ENCODE measurements around the gene KCNK5. TPM values are rescaled to one million over a fixed set of nuclear protein-coding genes. Genes with fewer than 3 reads are reported as not detected.
A peak's percentile ranks its signal among the peaks of the same experiment; 100 is the strongest.

The KCNK5 gene
- total and polyA plus RNA-seq, 5 donors from 2014 or later = 0.13 to 0.86 (median 0.53) TPM; not detected in 1

- no peak overlapping the region for H3K4me3 ChIP-seq (ENCODE audit: low read depth, low read length)
- Mint-ChIP-seq H3K4me3 (no peak overlapping the region), H3K36me3 (no peaks in the 10 kb centered on the region), H3K9me3 (no peaks in the 10 kb centered on the region), H3K27ac (no peak overlapping the region), H3K4me1 (peaks cover 0 to 43% (median 11%) of the 10 kb centered on the region in 4 donors), H3K27me3 (peaks cover 20% of the 10 kb centered on the region)
- H3K4me1 ChIP-seq (ENCODE audit: control insufficient read depth, insufficient read depth, low read length, poor library complexity, severe bottlenecking) = peaks cover 17% of the 10 kb centered on the region
- ATAC-seq (ENCODE audit: low read depth in 2 of 2) (no peak), DNase-seq (no peak)
- H3K27ac ChIP-seq (ENCODE audit: insufficient read depth, low read length, poor library complexity, severe bottlenecking) = no peak overlapping the region
- peaks cover 2% of the 10 kb centered on the region for H3K27me3 ChIP-seq (ENCODE audit: control insufficient read depth, insufficient read depth, low read length)
- H3K36me3 ChIP-seq (ENCODE audit: control insufficient read depth, insufficient read depth, low read length) = no peaks in the 10 kb centered on the region
- H3K9me3 ChIP-seq (ENCODE audit: control insufficient read depth in 2 of 2, low read length in 2 of 2) = no peaks in the 10 kb centered on the region
These were observed 6.2 kb downstream of the KCNK5 start for GRCh38 chr6:39223061-39223460.

- no peaks in the 10 kb centered on the region for H3K27me3 ChIP-seq (ENCODE audit: control insufficient read depth, insufficient read depth, low read length)
- H3K4me1 ChIP-seq (ENCODE audit: control insufficient read depth, insufficient read depth, low read length, poor library complexity, severe bottlenecking) = peaks cover 10% of the 10 kb centered on the region
- no peak for ATAC-seq (ENCODE audit: low read depth in 2 of 2)
- H3K27ac ChIP-seq (ENCODE audit: insufficient read depth, low read length, poor library complexity, severe bottlenecking) = no peak overlapping the region
- Mint-ChIP-seq H3K36me3 (no peaks in the 10 kb centered on the region), H3K27me3 (peaks cover 12% of the 10 kb centered on the region), H3K27ac (no peak overlapping the region), H3K9me3 (no peaks in the 10 kb centered on the region), H3K4me1 (peaks cover 0 to 32% (median 9%) of the 10 kb centered on the region in 4 donors), H3K4me3 (no peak overlapping the region)
- no peaks in the 10 kb centered on the region for H3K36me3 ChIP-seq (ENCODE audit: control insufficient read depth, insufficient read depth, low read length)
- H3K9me3 ChIP-seq (ENCODE audit: control insufficient read depth in 2 of 2, low read length in 2 of 2) = no peaks in the 10 kb centered on the region
- H3K4me3 ChIP-seq (ENCODE audit: low read depth, low read length) = no peak overlapping the region
- DNase-seq = no peak
These were observed 7.3 kb downstream of the KCNK5 start for GRCh38 chr6:39221779-39222641.

DNA sequence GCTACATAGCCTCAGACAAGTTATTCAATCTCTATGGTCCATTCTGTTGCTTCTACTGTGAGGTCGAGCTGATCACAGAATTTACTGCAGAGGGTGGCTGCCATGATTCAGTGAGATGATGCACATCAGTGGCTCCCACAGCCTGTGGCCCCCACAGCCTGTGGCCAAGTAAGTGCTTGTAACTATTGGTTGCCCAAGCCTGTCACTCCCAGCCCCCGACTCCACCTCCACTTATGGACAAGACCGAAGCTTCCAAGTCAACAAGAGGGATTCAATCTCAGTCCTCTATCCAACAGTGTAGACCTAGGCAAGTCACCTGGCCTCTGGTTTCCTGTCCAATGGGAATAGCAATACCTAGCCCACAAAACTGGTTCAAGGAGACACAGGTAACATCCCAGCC, 8.2 kb downstream of the KCNK5 start:
- Histone ChIP-seq H3K9me3 (ENCODE audit: control insufficient read depth in 2 of 2, low read length in 2 of 2) (no peaks in the 10 kb centered on the region), H3K27ac (ENCODE audit: insufficient read depth, low read length, poor library complexity, severe bottlenecking) (no peak overlapping the region), H3K36me3 (ENCODE audit: control insufficient read depth, insufficient read depth, low read length) (no peaks in the 10 kb centered on the region), H3K4me3 (ENCODE audit: low read depth, low read length) (no peak overlapping the region), H3K4me1 (ENCODE audit: control insufficient read depth, insufficient read depth, low read length, poor library complexity, severe bottlenecking) (peaks cover 3% of the 10 kb centered on the region), H3K27me3 (ENCODE audit: control insufficient read depth, insufficient read depth, low read length) (no peaks in the 10 kb centered on the region)
- Mint-ChIP-seq H3K27me3 (peaks cover 4% of the 10 kb centered on the region), H3K4me3 (no peak overlapping the region), H3K27ac (no peak overlapping the region), H3K9me3 (no peaks in the 10 kb centered on the region), H3K4me1 (peaks cover 0 to 23% (median 7%) of the 10 kb centered on the region in 4 donors), H3K36me3 (no peaks in the 10 kb centered on the region)
- ATAC-seq (ENCODE audit: low read depth in 2 of 2) (no peak), DNase-seq (no peak)

GRCh38 chr6:39218868-39219567, 10.3 kb downstream of the KCNK5 start:
- no peaks in the 10 kb centered on the region for H3K9me3 Mint-ChIP-seq
- Histone ChIP-seq H3K27me3 (ENCODE audit: control insufficient read depth, insufficient read depth, low read length) (no peaks in the 10 kb centered on the region), H3K4me3 (ENCODE audit: low read depth, low read length) (no peak overlapping the region), H3K4me1 (ENCODE audit: control insufficient read depth, insufficient read depth, low read length, poor library complexity, severe bottlenecking) (no peaks in the 10 kb centered on the region), H3K27ac (ENCODE audit: insufficient read depth, low read length, poor library complexity, severe bottlenecking) (no peak overlapping the region), H3K9me3 (ENCODE audit: control insufficient read depth in 2 of 2, low read length in 2 of 2) (no peaks in the 10 kb centered on the region), H3K36me3 (ENCODE audit: control insufficient read depth, insufficient read depth, low read length) (no peaks in the 10 kb centered on the region)
- H3K27ac Mint-ChIP-seq = peak overlapping the region in 2 of 3 donors; percentile 40 to 42
- H3K27me3 Mint-ChIP-seq = no peaks in the 10 kb centered on the region
- ATAC-seq (ENCODE audit: low read depth in 2 of 2) (no peak), DNase-seq (peak in 1 of 3 donors; percentile 44)
- no peaks in the 10 kb centered on the region for H3K36me3 Mint-ChIP-seq
- H3K4me3 Mint-ChIP-seq = no peak overlapping the region
- H3K4me1 Mint-ChIP-seq = peaks cover 0 to 12% (median 0%) of the 10 kb centered on the region in 4 donors

- H3K27ac ChIP-seq (ENCODE audit: insufficient read depth, low read length, poor library complexity, severe bottlenecking) = no peak overlapping the region
- H3K4me3 ChIP-seq (ENCODE audit: low read depth, low read length) = no peak overlapping the region
- DNase-seq (no peak), ATAC-seq (ENCODE audit: low read depth in 2 of 2) (no peak)
- no peaks in the 10 kb centered on the region for H3K27me3 Mint-ChIP-seq
- H3K9me3 Mint-ChIP-seq = no peaks in the 10 kb centered on the region
- H3K27me3 ChIP-seq (ENCODE audit: control insufficient read depth, insufficient read depth, low read length) = no peaks in the 10 kb centered on the region
- H3K4me1 Mint-ChIP-seq = peaks cover 0 to 5% (median under 1%) of the 10 kb centered on the region in 4 donors
- H3K36me3 Mint-ChIP-seq = no peaks in the 10 kb centered on the region
- H3K9me3 ChIP-seq (ENCODE audit: control insufficient read depth in 2 of 2, low read length in 2 of 2) = no peaks in the 10 kb centered on the region
- H3K27ac Mint-ChIP-seq = no peak overlapping the region
- no peak overlapping the region for H3K4me3 Mint-ChIP-seq
- no peaks in the 10 kb centered on the region for H3K36me3 ChIP-seq (ENCODE audit: control insufficient read depth, insufficient read depth, low read length)
- no peaks in the 10 kb centered on the region for H3K4me1 ChIP-seq (ENCODE audit: control insufficient read depth, insufficient read depth, low read length, poor library complexity, severe bottlenecking)
These were observed 12.0 kb downstream of the KCNK5 start for GRCh38 chr6:39217177-39217864.

DNA sequence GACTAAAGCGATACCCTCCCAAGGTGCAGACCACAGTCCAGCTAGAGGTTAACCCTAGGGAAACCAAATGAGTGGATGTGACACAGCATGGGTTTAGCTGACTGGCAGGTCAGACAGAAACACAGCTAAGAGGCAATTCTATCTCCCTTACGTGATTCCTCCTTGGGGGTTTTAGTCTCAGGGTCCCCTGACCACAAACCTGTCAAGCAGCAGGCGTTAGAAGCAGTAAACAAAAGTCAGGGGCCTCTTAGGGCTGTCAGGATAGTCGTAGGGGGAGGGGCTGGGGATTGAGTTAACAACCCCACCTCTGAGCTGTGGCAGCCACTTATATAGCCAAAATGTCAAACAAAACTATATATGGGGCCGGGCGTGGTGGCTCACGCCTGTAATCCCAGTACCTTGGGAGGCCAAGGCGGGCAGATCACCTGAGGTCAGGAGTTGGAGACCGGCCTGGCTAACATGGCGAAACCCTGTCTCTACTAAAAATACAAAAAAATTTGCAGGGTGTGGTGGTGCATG, 13.6 kb downstream of the KCNK5 start:
- no peak for ATAC-seq (ENCODE audit: low read depth in 2 of 2)
- H3K4me1 Mint-ChIP-seq = peaks cover 0 to 5% (median under 1%) of the 10 kb centered on the region in 4 donors

GRCh38 chr6:39214846-39215639, 14.2 kb downstream of the KCNK5 start:
- H3K27ac Mint-ChIP-seq = no peak overlapping the region
- no peaks in the 10 kb centered on the region for H3K36me3 Mint-ChIP-seq
- H3K4me1 Mint-ChIP-seq = peaks cover 0 to 5% (median under 1%) of the 10 kb centered on the region in 4 donors
- Histone ChIP-seq H3K27me3 (ENCODE audit: control insufficient read depth, insufficient read depth, low read length) (no peaks in the 10 kb centered on the region), H3K27ac (ENCODE audit: insufficient read depth, low read length, poor library complexity, severe bottlenecking) (no peak overlapping the region), H3K9me3 (ENCODE audit: control insufficient read depth in 2 of 2, low read length in 2 of 2) (no peaks in the 10 kb centered on the region), H3K36me3 (ENCODE audit: control insufficient read depth, insufficient read depth, low read length) (no peaks in the 10 kb centered on the region), H3K4me3 (ENCODE audit: low read depth, low read length) (no peak overlapping the region), H3K4me1 (ENCODE audit: control insufficient read depth, insufficient read depth, low read length, poor library complexity, severe bottlenecking) (no peaks in the 10 kb centered on the region)
- no peaks in the 10 kb centered on the region for H3K9me3 Mint-ChIP-seq
- no peak for DNase-seq
- no peaks in the 10 kb centered on the region for H3K27me3 Mint-ChIP-seq
- peak overlapping the region in 1 of 4 donors; percentile 9 for H3K4me3 Mint-ChIP-seq
- ATAC-seq (ENCODE audit: low read depth in 2 of 2) = no peak

More for the DNA sequence above, 13.6 kb downstream of the KCNK5 start:
- H3K4me1 ChIP-seq (ENCODE audit: control insufficient read depth, insufficient read depth, low read length, poor library complexity, severe bottlenecking) = no peaks in the 10 kb centered on the region
- no peak overlapping the region for H3K27ac ChIP-seq (ENCODE audit: insufficient read depth, low read length, poor library complexity, severe bottlenecking)
- Mint-ChIP-seq H3K9me3 (no peaks in the 10 kb centered on the region), H3K27me3 (no peaks in the 10 kb centered on the region), H3K27ac (no peak overlapping the region), H3K36me3 (no peaks in the 10 kb centered on the region), H3K4me3 (no peak overlapping the region)
- no peaks in the 10 kb centered on the region for H3K36me3 ChIP-seq (ENCODE audit: control insufficient read depth, insufficient read depth, low read length)
- no peaks in the 10 kb centered on the region for H3K9me3 ChIP-seq (ENCODE audit: control insufficient read depth in 2 of 2, low read length in 2 of 2)
- no peak for DNase-seq
- H3K27me3 ChIP-seq (ENCODE audit: control insufficient read depth, insufficient read depth, low read length) = no peaks in the 10 kb centered on the region
- no peak overlapping the region for H3K4me3 ChIP-seq (ENCODE audit: low read depth, low read length)

Data from CD4-positive, CD25-positive, alpha-beta regulatory T cell (primary cell).